ENCODE results near the gene PRRX2. TPM values are rescaled to one million over a fixed set of nuclear protein-coding genes. Genes with fewer than 3 reads are reported as not detected.

Gene PRRX2
- total and polyA plus RNA-seq, 2 of the 13 experiments (the other 11 are each of a cell fraction or from before 2014, with no cell fraction given), result 0.05 TPM; not detected in 1

DNA sequence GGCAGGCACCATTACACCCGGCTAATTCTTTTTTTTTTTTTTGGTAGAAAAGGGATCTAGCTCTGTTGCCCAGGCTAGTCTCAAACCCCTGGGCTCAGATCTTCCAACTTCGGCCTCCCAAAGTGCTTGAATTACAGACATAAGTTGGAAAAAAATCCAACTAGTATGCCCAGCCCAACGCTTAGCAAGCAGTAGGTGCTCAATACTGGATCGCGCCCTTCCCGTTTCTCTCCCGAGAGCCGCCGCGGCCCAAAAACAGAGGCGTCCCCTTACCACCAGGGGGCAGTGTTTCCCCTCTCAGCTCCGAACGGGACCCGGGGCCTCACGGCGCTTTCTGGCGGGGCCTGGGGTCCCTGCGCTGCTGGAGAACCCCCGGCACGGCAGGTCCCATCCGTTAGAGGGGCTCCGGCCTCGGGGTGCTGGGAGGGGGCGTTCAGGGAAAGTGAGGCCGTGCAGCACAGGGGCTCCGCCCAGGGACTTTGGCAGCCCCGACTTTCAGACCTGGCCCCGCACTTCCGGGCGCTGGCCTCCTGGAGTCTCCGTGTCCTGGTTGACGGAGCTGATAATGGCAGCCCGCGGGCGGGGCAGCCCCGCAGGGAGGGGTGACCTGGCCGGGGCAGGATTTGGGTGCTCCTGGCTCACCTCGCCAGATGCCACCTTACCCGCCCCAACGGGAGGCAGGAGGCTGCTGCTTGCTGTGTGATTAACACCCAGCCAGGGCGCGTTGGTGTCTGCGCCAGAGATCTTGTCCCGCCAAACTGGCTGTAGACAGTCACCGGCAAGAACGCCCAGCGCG lies 72.2 kb downstream of the PRRX2 start (continued):
- TF ChIP-seq, protein P1, sequence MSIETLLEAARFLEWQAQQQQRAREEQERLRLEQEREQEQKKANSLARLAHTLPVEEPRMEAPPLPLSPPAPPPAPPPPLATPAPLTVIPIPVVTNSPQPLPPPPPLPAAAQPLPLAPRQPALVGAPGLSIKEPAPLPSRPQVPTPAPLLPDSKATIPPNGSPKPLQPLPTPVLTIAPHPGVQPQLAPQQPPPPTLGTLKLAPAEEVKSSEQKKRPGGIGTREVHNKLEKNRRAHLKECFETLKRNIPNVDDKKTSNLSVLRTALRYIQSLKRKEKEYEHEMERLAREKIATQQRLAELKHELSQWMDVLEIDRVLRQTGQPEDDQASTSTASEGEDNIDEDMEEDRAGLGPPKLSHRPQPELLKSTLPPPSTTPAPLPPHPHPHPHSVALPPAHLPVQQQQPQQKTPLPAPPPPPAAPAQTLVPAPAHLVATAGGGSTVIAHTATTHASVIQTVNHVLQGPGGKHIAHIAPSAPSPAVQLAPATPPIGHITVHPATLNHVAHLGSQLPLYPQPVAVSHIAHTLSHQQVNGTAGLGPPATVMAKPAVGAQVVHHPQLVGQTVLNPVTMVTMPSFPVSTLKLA (IDR thresholded peaks at IDR 0.05), result no peak
- TF ChIP-seq SMAD3 (CRISPR knock-in tag; IDR thresholded peaks at IDR 0.05) (no peak), ETV5 (CRISPR knock-in tag; IDR thresholded peaks at IDR 0.05; ENCODE audit: borderline replicate concordance) (0 out of 2 replicates have a peak, but pooled peaks have one; percentile 62), FOXA1 (IDR thresholded peaks at IDR 0.05) (no peak), FOXA1 (CRISPR knock-in tag; IDR thresholded peaks at IDR 0.05) (no peak), POLR2G (IDR thresholded peaks at IDR 0.05; ENCODE audit: low read depth, low read length) (no peak)

DNA sequence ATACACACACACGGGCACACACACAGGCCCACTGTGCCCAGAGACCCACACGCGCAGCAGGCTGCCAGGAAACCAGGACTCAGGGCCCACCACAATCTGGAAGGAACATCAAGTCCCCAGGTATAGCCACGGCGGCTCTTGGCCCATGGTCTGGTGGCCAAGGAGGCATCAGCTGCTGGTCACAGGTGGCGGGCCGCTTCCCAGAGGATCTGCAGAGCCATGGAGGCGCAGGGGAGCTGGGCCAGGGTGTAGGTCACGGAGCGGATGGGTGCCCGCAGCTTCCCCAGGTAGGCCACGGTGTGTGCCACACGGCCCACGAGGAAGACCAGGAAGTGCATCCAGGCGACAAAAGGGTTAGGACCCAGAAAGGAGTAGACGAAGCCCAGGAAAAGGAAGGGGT lies 74.0 kb downstream of the PRRX2 start:
- H3K4me2 ChIP-seq (ENCODE audit: low read depth, low read length), result no peak overlapping the region
- no TSS peak for BruUV-seq (replicated peaks)
- no peak overlapping the region for H2AFZ ChIP-seq (ENCODE audit: low read length)
- no peak for FAIRE-seq
- H4K20me1 ChIP-seq (ENCODE audit: insufficient read depth, low read length), result no peaks in the 10 kb centered on the region
- no peak overlapping the region for H3K27ac ChIP-seq (ENCODE audit: extremely low read length, insufficient read depth, low read length)
- in situ Hi-C loops (cut with HindIII; ENCODE audit: extremely low pct_ligation_motif_present, low pct_unique_long_range_greater_than_20kb), result loop anchor here (5.0 kb wide), 1 partner anchor 43 kb away; no protein-coding TSS in a partner anchor
- no peaks in the 10 kb centered on the region for H3K79me2 ChIP-seq (ENCODE audit: insufficient read depth, low read length)
- ChIA-PET POLR2A (no interaction called here), CTCF (ENCODE audit: low intra/inter-chr PET ratio, low total read pairs) (no interaction called here)
- 0 out of 2 replicates have a peak, but pooled peaks cover 5% of the 10 kb centered on the region for H3K4me1 ChIP-seq (ENCODE audit: insufficient read depth, low read length)
- no peak for DNase-seq (ENCODE audit: low spot score)
- H3K27me3 ChIP-seq (ENCODE audit: control insufficient read depth in 1 of 2, insufficient read depth in 2 of 2, low read length in 2 of 2), result peaks cover 6 to 48% of the 10 kb centered on the region in 2 experiments; a peak in 3 of 5 replicates
- H3K4me3 ChIP-seq (replicated peaks in 1 of 3; ENCODE audit: insufficient read depth in 1 of 3, low read depth in 2 of 3, low read length in 3 of 3), result no peak overlapping the region
- no peaks in the 10 kb centered on the region for H3K36me3 ChIP-seq (replicated peaks in 1 of 2; ENCODE audit: control insufficient read depth in 1 of 2, insufficient read depth in 2 of 2, low read length in 2 of 2)
- TF ChIP-seq CBX5 (CRISPR knock-in tag; IDR thresholded peaks at IDR 0.05; ENCODE audit: borderline replicate concordance) (no peak), KAT7 (CRISPR knock-in tag; IDR thresholded peaks at IDR 0.05; ENCODE audit: borderline replicate concordance) (no peak), SOX6 (IDR thresholded peaks at IDR 0.05) (no peak), SOX6 (CRISPR knock-in tag; IDR thresholded peaks at IDR 0.05) (no peak), GLI4 (CRISPR knock-in tag; IDR thresholded peaks at IDR 0.05; ENCODE audit: borderline replicate concordance) (no peak), TBP (CRISPR knock-in tag; IDR thresholded peaks at IDR 0.05) (no peak)
- TF ChIP-seq, protein P2, sequence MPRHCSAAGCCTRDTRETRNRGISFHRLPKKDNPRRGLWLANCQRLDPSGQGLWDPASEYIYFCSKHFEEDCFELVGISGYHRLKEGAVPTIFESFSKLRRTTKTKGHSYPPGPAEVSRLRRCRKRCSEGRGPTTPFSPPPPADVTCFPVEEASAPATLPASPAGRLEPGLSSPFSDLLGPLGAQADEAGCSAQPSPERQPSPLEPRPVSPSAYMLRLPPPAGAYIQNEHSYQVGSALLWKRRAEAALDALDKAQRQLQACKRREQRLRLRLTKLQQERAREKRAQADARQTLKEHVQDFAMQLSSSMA (CRISPR knock-in tag; IDR thresholded peaks at IDR 0.05), result no peak
- no peak overlapping the region for H3K9ac ChIP-seq (ENCODE audit: insufficient read depth, low read depth, low read length)
- H3K9me3 ChIP-seq (ENCODE audit: low read length), result no peaks in the 10 kb centered on the region
- intact Hi-C loops (cut with micrococcal nuclease; ENCODE audit: unreplicated experiment), result no loop called here
- no peak for ATAC-seq
- WGBS (ENCODE audit: low lambda C conversion rate), result 45% methylated on average over 14 of the region's 16 CpGs

All from HepG2 (cell line).